Prostate gland (tissue), 2 donors: Measurements from ENCODE around the gene CELF1.

Experiments used
- CTCF ChIP-seq, 4 experiments: fragments of 200-600 bp in 2 of 4; fragments of 450-650 bp in 2 of 4; sonication (generic) in 2 of 4; IDR thresholded peaks; 1 replicate in 3 of 4; 2 replicates in 1 of 4; pipeline ENCODE4 v1.5.1; 2016 to 2019; ENCODE audit warnings: antibody characterized with exemption in 4 of 4, mild to moderate bottlenecking in 2 of 4, moderate library complexity in 2 of 4
- POLR2A ChIP-seq: fragments of 450-650 bp; IDR thresholded peaks from one replicate; pipeline ENCODE4 v1.6.1; 2016; ENCODE audit warnings: antibody characterized with exemption, mild to moderate bottlenecking

GRCh38 chr11:47485107-47485506, 67.8 kb downstream of the CELF1 start:
- TF ChIP-seq POLR2A: no peak
- no peak for TF ChIP-seq CTCF (IDR thresholded peaks at IDR 0.05)
